Measurements from ENCODE around the gene TMOD1. TPM values are rescaled to one million over a fixed set of nuclear protein-coding genes. Genes with fewer than 3 reads are reported as not detected.

Gene TMOD1
- polyA plus RNA-seq, 1 experiment = 0.10 TPM

DNA sequence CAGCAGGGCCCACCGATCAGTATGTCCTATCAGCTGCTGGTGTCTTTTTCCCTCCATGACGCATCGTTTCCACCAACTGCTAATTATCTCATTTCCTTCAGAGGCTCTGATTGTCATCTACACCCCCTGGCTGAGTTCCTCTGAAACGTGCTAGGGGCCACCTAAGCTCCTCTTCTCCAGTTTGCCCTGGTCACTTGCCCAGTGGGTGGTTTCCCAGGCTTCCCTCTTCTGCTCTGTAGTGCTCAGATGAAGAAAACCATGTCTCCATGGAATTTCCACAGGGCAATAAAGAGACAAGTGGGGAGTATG lies 66.4 kb downstream of the TMOD1 start:
- Histone ChIP-seq H3K4me3 (ENCODE audit: low read depth, low read length) (no peak overlapping the region), H3K27me3 (ENCODE audit: control insufficient read depth, insufficient read depth, low read length) (peaks cover 11% of the 10 kb centered on the region), H3K27ac (ENCODE audit: low read depth, low read length) (no peak overlapping the region), H3K9me3 (ENCODE audit: control insufficient read depth, insufficient read depth, low read length) (peaks cover under 1% of the 10 kb centered on the region; the same call in 1 of the 2 replicates)
- CTCF ChIA-PET = interaction anchor here (2.3 kb wide), 1 partner anchor 31 kb away, joined by 9 read pairs; no protein-coding TSS in a partner anchor
- TF ChIP-seq, protein P1, sequence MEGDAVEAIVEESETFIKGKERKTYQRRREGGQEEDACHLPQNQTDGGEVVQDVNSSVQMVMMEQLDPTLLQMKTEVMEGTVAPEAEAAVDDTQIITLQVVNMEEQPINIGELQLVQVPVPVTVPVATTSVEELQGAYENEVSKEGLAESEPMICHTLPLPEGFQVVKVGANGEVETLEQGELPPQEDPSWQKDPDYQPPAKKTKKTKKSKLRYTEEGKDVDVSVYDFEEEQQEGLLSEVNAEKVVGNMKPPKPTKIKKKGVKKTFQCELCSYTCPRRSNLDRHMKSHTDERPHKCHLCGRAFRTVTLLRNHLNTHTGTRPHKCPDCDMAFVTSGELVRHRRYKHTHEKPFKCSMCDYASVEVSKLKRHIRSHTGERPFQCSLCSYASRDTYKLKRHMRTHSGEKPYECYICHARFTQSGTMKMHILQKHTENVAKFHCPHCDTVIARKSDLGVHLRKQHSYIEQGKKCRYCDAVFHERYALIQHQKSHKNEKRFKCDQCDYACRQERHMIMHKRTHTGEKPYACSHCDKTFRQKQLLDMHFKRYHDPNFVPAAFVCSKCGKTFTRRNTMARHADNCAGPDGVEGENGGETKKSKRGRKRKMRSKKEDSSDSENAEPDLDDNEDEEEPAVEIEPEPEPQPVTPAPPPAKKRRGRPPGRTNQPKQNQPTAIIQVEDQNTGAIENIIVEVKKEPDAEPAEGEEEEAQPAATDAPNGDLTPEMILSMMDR (IDR thresholded peaks at IDR 0.05; ENCODE audit: low read depth, low read length) = no peak
- POLR2A ChIA-PET = no interaction called here
- no peak for DNase-seq (ENCODE audit: low read depth, low spot score)

DNA sequence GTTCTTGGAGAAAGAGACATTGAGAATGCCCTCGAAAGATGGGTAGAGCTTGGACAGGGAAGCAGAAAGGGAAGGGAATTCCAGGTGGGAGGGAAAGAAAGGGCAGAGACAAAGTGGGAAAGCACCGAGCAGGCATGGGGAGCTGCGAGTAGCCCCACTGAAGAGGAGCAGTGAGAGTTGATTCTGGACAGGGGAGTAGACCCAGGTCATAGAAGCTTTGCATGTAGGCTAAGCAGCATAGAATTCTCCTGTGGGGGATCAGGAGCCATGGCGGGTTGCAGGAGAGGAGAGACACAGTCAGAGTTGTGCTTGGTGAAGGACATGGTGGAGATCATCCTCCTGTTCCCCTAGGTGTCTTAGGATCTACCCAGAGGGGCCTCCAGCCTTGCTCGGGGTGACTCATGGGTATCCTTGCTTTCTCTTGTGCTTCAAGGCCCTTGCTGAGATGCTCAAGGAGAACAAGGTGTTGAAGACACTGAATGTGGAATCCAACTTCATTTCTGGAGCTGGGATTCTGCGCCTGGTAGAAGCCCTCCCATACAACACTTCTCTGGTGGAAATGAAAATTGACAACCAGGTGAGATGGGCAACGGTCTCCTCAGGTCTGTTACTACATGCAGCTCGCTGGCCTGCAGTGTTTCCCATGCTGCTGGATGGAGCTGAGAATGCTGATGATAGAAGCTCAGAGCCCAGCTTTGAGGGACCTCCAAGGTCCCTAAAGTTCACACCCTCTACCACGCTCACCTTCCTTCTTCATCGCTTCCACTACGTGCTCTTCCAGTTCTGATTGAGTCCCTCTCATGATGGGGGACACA lies 67.2 kb downstream of the TMOD1 start:
- Histone ChIP-seq H3K27me3 (ENCODE audit: control insufficient read depth, insufficient read depth, low read length) (peaks cover 11% of the 10 kb centered on the region), H3K9me3 (ENCODE audit: control insufficient read depth, insufficient read depth, low read length) (peaks cover 4% of the 10 kb centered on the region; the same call in 1 of the 2 replicates), H3K4me3 (ENCODE audit: low read depth, low read length) (no peak overlapping the region), H3K27ac (ENCODE audit: low read depth, low read length) (no peak overlapping the region)
- DNase-seq (ENCODE audit: low read depth, low spot score) = no peak
- CTCF ChIA-PET = interaction anchor here (1.2 to 1.7 kb wide), 2 partner anchors 30 to 47 kb away, joined by 5 read pairs; no protein-coding TSS in a partner anchor
- TF ChIP-seq, protein P1 (IDR thresholded peaks at IDR 0.05; ENCODE audit: low read depth, low read length) = no peak
- POLR2A ChIA-PET = no interaction called here

DNA sequence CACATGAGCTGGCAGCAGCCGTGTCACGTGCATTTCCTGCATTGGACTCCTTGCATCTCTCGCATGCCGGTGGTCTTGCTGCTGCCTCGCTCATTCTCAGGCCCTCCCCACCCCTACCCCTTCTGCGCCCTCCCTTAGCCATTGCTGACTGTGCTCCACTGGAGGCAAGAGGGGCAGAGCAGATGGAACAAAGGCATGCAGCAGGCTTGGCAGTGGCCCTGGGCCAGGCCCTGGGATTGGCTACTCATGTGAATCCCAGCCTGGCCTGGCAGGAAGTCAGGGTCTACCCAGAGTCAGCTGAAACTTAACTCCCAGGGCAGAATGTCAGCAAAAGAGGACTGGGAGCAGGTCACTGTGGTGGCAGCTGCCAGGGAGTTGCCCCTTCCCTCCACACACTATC lies 69.4 kb downstream of the TMOD1 start:
- CTCF ChIA-PET = interaction anchor here (3.5 kb wide), 1 partner anchor 28 kb away, joined by 14 read pairs; no protein-coding TSS in a partner anchor
- POLR2A ChIA-PET = no interaction called here
- Histone ChIP-seq H3K4me3 (ENCODE audit: low read depth, low read length) (no peak overlapping the region), H3K9me3 (ENCODE audit: control insufficient read depth, insufficient read depth, low read length) (peaks cover 4% of the 10 kb centered on the region; the same call in 1 of the 2 replicates), H3K27ac (ENCODE audit: low read depth, low read length) (no peak overlapping the region), H3K27me3 (ENCODE audit: control insufficient read depth, insufficient read depth, low read length) (peaks cover 11% of the 10 kb centered on the region)
- no peak for DNase-seq (ENCODE audit: low read depth, low spot score)
- TF ChIP-seq, protein P1 (IDR thresholded peaks at IDR 0.05; ENCODE audit: low read depth, low read length) = no peak

DNA sequence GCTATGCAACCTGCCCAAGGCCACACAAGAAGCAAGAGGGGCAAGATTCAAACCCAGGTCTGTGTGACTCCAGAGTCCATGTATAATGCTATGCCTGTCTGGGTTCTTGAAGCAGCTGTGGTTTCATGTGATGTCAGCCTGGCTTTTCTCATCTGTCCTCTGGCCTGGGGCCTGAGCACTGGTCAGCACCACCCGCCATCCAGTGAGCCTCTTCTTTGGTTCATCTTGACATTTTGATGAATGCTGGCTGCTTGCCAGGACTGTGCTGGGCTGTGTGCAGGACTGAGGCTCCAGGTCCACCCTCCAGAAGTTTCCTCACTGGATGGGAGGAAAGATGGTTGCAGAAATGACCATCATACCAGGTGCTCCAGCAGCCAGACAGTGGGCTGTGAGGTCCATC lies 70.2 kb downstream of the TMOD1 start:
- POLR2A ChIA-PET = no interaction called here
- no peak overlapping the region for H3K27ac ChIP-seq (ENCODE audit: low read depth, low read length)
- no peak overlapping the region for H3K4me3 ChIP-seq (ENCODE audit: low read depth, low read length)
- TF ChIP-seq, protein P1 (IDR thresholded peaks at IDR 0.05; ENCODE audit: low read depth, low read length) = no peak
- no peak for DNase-seq (ENCODE audit: low read depth, low spot score)
- H3K9me3 ChIP-seq (ENCODE audit: control insufficient read depth, insufficient read depth, low read length) = peaks cover 4% of the 10 kb centered on the region; the same call in 1 of the 2 replicates
- CTCF ChIA-PET = interaction anchor here (3.5 kb wide), 1 partner anchor 27 kb away, joined by 14 read pairs; no protein-coding TSS in a partner anchor
- H3K27me3 ChIP-seq (ENCODE audit: control insufficient read depth, insufficient read depth, low read length) = peaks cover 11% of the 10 kb centered on the region

DNA sequence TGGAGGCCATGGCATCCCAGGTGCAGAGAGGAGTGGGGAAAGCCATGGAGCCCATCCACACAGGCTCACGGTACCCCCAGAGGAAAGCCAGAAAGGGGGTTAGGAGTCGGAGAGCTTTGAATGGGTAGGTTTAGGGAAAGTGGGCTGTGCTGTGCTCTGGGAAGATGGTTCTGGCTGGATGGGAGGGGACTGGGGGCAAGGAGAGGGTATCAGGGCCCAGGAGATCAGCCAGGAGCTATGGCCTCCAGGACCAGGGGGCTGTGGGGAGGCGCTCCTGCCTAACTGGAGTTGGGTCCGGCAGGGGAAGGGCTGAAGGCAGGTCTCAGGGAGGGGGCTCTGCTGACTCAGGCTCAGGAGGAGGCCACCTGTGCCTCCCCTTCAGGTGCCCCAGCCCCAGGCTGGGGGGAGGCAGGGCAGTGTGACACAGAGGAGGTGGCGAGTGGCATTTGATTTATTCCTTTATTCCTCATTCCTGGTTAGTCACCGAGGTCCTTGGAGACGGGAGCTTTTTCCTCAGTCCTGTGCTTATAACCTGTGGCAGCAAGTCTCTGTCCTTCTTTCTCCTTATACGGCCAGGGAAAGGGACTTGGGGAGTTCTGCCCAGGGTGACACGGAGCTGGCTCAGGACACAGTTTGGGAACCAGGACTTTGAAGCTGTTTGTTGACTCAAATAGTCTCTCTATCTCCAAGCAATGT lies 70.9 kb downstream of the TMOD1 start:
- TF ChIP-seq, protein P1 (IDR thresholded peaks at IDR 0.05; ENCODE audit: low read depth, low read length) = no peak
- Histone ChIP-seq H3K9me3 (ENCODE audit: control insufficient read depth, insufficient read depth, low read length) (peaks cover 4% of the 10 kb centered on the region; the same call in 1 of the 2 replicates), H3K27me3 (ENCODE audit: control insufficient read depth, insufficient read depth, low read length) (peaks cover 11% of the 10 kb centered on the region), H3K27ac (ENCODE audit: low read depth, low read length) (no peak overlapping the region), H3K4me3 (ENCODE audit: low read depth, low read length) (no peak overlapping the region)
- DNase-seq (ENCODE audit: low read depth, low spot score) = no peak
- CTCF ChIA-PET = interaction anchor here (3.5 kb wide), 1 partner anchor 26 kb away, joined by 14 read pairs; no protein-coding TSS in a partner anchor
- POLR2A ChIA-PET = no interaction called here
